LNCaP clone FGC (cell line): ENCODE measurements around the gene SHTN1.

Experiments used
- DNase-seq: peaks from one replicate; pipeline ENCODE4 v3.0.0-alpha.2; 2011; ENCODE audit warnings: low read depth
- H3K4me3 ChIP-seq: 2 replicates; pipeline ENCODE4 v1.5.1; 2011; ENCODE audit warnings: mild to moderate bottlenecking, low read depth, low read length, control low read depth
- CTCF ChIP-seq: IDR thresholded peaks from 2 replicates; pipeline ENCODE4 v1.5.1; 2012; ENCODE audit warnings: mild to moderate bottlenecking; ENCODE audit not compliant: control insufficient read depth, insufficient read depth; ENCODE audit errors: extremely low read depth

SHTN1 gene

GRCh38 chr10:117004227-117005025, 561 bp downstream of the SHTN1 start:
- no peak for TF ChIP-seq CTCF
- DNase-seq = peak; percentile 73
- peak overlapping the region; percentile 63 for H3K4me3 ChIP-seq

GRCh38 chr10:117003336-117003735, 1.7 kb downstream of the SHTN1 start:
- DNase-seq = no peak
- TF ChIP-seq CTCF = no peak
- H3K4me3 ChIP-seq = peak overlapping the region; percentile 63; the same call in 1 of the 2 replicates

- TF ChIP-seq CTCF = no peak
- H3K4me3 ChIP-seq = no peak overlapping the region
- no peak for DNase-seq
These were observed 2.8 kb downstream of the SHTN1 start for GRCh38 chr10:117002206-117002605.

- TF ChIP-seq CTCF = no peak
- no peak for DNase-seq
- no peak overlapping the region for H3K4me3 ChIP-seq
These were observed 3.8 kb downstream of the SHTN1 start for GRCh38 chr10:117001144-117001543.

- TF ChIP-seq CTCF = no peak
- no peak for DNase-seq
- no peak overlapping the region for H3K4me3 ChIP-seq
These were observed 4.4 kb downstream of the SHTN1 start for GRCh38 chr10:117000580-117000979.

- no peak overlapping the region for H3K4me3 ChIP-seq
- TF ChIP-seq CTCF = no peak
- no peak for DNase-seq
These were observed 6.8 kb downstream of the SHTN1 start for GRCh38 chr10:116998172-116998571.

GRCh38 chr10:116997015-116997414, 8.0 kb downstream of the SHTN1 start:
- no peak for TF ChIP-seq CTCF
- DNase-seq = no peak
- no peak overlapping the region for H3K4me3 ChIP-seq
